Neuronal stem cell (in vitro differentiated cells): ENCODE data around the gene CXCL3.
A peak's percentile ranks its signal among the peaks of the same experiment; 100 is the strongest.
"Not testable (repeated sequence)": the region's sequence is repeated elsewhere in the genome, so short reads cannot be mapped to it uniquely, and the experiment has no call there.

ENCODE experiments used
- DNase-seq: peaks from one replicate; pipeline ENCODE4 v3.0.0-alpha.2; 2013; ENCODE audit warnings: low spot score
- H2AFZ ChIP-seq: one replicate; pipeline ENCODE4 v1.6.1; 2013; ENCODE audit warnings: mild to moderate bottlenecking, low read length, inconsistent platforms
- H2AK5ac ChIP-seq: 2 replicates; pipeline ENCODE4 v1.6.1; 2013; ENCODE audit warnings: low read depth, mild to moderate bottlenecking, inconsistent platforms, low read length, moderate library complexity, mixed read lengths
- H2BK120ac ChIP-seq: 2 replicates; pipeline ENCODE4 v1.6.1; 2013; ENCODE audit warnings: low read depth, mild to moderate bottlenecking, inconsistent platforms, low read length, moderate library complexity, mixed read lengths
- H2BK12ac ChIP-seq: one replicate; pipeline ENCODE4 v1.6.1; 2013; ENCODE audit warnings: low read length, inconsistent platforms
- H2BK15ac ChIP-seq: 2 replicates; pipeline ENCODE4 v1.6.1; 2013; ENCODE audit warnings: mild to moderate bottlenecking, low read length, inconsistent platforms, mixed read lengths
- H2BK5ac ChIP-seq: one replicate; pipeline ENCODE4 v1.6.1; 2013; ENCODE audit warnings: inconsistent platforms, mild to moderate bottlenecking, low read length, moderate library complexity
- H3K14ac ChIP-seq: one replicate; pipeline ENCODE4 v1.6.1; 2013; ENCODE audit warnings: low read length, inconsistent platforms
- H3K18ac ChIP-seq: 2 replicates; pipeline ENCODE4 v1.6.1; 2013; ENCODE audit warnings: low read length, inconsistent platforms
- H3K23ac ChIP-seq: 2 replicates; pipeline ENCODE4 v1.6.1; 2013; ENCODE audit warnings: low read depth, mild to moderate bottlenecking, mixed read lengths, low read length, inconsistent platforms; ENCODE audit not compliant: poor library complexity
- H3K27ac ChIP-seq: replicated peaks from 3 replicates; pipeline ENCODE4 v1.5.1; 2013; ENCODE audit warnings: low read length, inconsistent platforms
- H3K27me3 ChIP-seq, 3 experiments: 2 replicates each; pipeline ENCODE4 v1.6.1; 2013; ENCODE audit warnings: low read length in 3 of 3, mild to moderate bottlenecking in 2 of 3, inconsistent platforms in 1 of 3, low read depth in 1 of 3, mixed read lengths in 1 of 3, moderate library complexity in 1 of 3; ENCODE audit not compliant: control insufficient read depth in 3 of 3, insufficient read depth in 3 of 3
- H3K36me3 ChIP-seq, 2 donors: replicated peaks in 1 of 2; 2 replicates each; pipeline ENCODE4 v1.6.1; 2013; ENCODE audit warnings: low read length in 2 of 2; ENCODE audit not compliant: control insufficient read depth in 2 of 2, insufficient read depth in 2 of 2
- H3K4ac ChIP-seq: 2 replicates; pipeline ENCODE4 v1.6.1; 2013; ENCODE audit warnings: inconsistent platforms, mild to moderate bottlenecking, low read length, moderate library complexity
- H3K4me1 ChIP-seq, 2 donors: 1 replicate in 1 of 2; 2 replicates in 1 of 2; pipeline ENCODE4 v1.6.1; 2013; ENCODE audit warnings: low read length in 2 of 2, low read depth in 1 of 2; ENCODE audit not compliant: control insufficient read depth in 2 of 2, insufficient read depth in 1 of 2
- H3K4me2 ChIP-seq: one replicate; pipeline ENCODE4 v1.6.1; 2013; ENCODE audit warnings: mild to moderate bottlenecking, low read length, inconsistent platforms; ENCODE audit not compliant: insufficient read depth, poor library complexity, severe bottlenecking
- H3K4me3 ChIP-seq, 2 donors: 2 replicates each; pipeline ENCODE4 v1.5.1; 2013; ENCODE audit warnings: low read length in 2 of 2, mild to moderate bottlenecking in 2 of 2, inconsistent platforms in 1 of 2, moderate library complexity in 1 of 2
- H3K79me1 ChIP-seq: one replicate; pipeline ENCODE4 v1.6.1; 2013; ENCODE audit warnings: low read depth, mild to moderate bottlenecking, inconsistent platforms, low read length, moderate library complexity
- H3K9ac ChIP-seq: one replicate; pipeline ENCODE4 v1.6.1; 2013; ENCODE audit warnings: mild to moderate bottlenecking, low read depth, low read length, inconsistent platforms; ENCODE audit not compliant: poor library complexity
- H3K9me3 ChIP-seq, 2 donors: replicated peaks in 1 of 2; 2 replicates each; pipeline versions ENCODE3 to v1.6.1; 2013; ENCODE audit warnings: low read length in 2 of 2, mild to moderate bottlenecking in 2 of 2, inconsistent platforms in 1 of 2, low read depth in 1 of 2, mixed read lengths in 1 of 2, moderate library complexity in 1 of 2; ENCODE audit not compliant: control insufficient read depth in 2 of 2, insufficient read depth in 1 of 2
- H4K8ac ChIP-seq: one replicate; pipeline ENCODE4 v1.6.1; 2013; ENCODE audit warnings: low read depth, mild to moderate bottlenecking, inconsistent platforms, low read length, moderate library complexity
- H4K91ac ChIP-seq: one replicate; pipeline ENCODE4 v1.6.1; 2013; ENCODE audit warnings: low read length, low read depth, mild to moderate bottlenecking, inconsistent platforms; ENCODE audit not compliant: poor library complexity
- WGBS, 2 donors: extraction: QIAGEN DNeasy Blood & Tissue Kit; methylation state at CpG; one replicate each; pipeline ENCODE4 v1.1.7; 2013; ENCODE audit warnings: missing lambda C conversion rate in 2 of 2, mixed read lengths in 1 of 2; ENCODE audit not compliant: insufficient read length in 2 of 2, insufficient replicate concordance in 1 of 2; ENCODE audit errors: extremely low coverage in 2 of 2; 5-methylcytosine and 5-hydroxymethylcytosine counted together

The CXCL3 gene

GRCh38 chr4:74083546-74083945 lies 45.1 kb upstream of the CXCL3 start:
- Histone ChIP-seq H4K91ac (no peak overlapping the region), H4K8ac (no peak overlapping the region), H2BK5ac (no peak overlapping the region), H3K9ac (no peak overlapping the region), H3K36me3 (no peaks in the 10 kb centered on the region), H2BK120ac (no peak overlapping the region), H3K18ac (no peak overlapping the region), H3K4ac (no peak overlapping the region), H3K9me3 (no peaks in the 10 kb centered on the region), H2BK12ac (no peak overlapping the region), H3K27ac (no peak overlapping the region), H3K79me1 (no peaks in the 10 kb centered on the region), H3K23ac (no peak overlapping the region), H2BK15ac (no peak overlapping the region), H3K14ac (no peak overlapping the region), H3K27me3 (no peaks in the 10 kb centered on the region), H2AK5ac (no peak overlapping the region), H3K4me3 (no peak overlapping the region), H2AFZ (no peak overlapping the region), H3K4me2 (no peak overlapping the region), H3K4me1 (peaks cover 0 to 2% of the 10 kb centered on the region in 2 donors)
- no peak for DNase-seq
- WGBS, 2 donors, result no CpG with 5 or more reads among the region's 2 CpGs

GRCh38 chr4:74081035-74081434 lies 42.5 kb upstream of the CXCL3 start:
- H4K8ac ChIP-seq, result no peak overlapping the region
- H3K9me3 ChIP-seq, result no peaks in the 10 kb centered on the region
- H3K79me1 ChIP-seq, result no peaks in the 10 kb centered on the region
- no peaks in the 10 kb centered on the region for H3K4me1 ChIP-seq
- no peak overlapping the region for H3K4me3 ChIP-seq
- no peak overlapping the region for H3K9ac ChIP-seq
- H3K23ac ChIP-seq, result no peak overlapping the region
- no peak overlapping the region for H2AFZ ChIP-seq
- no peaks in the 10 kb centered on the region for H3K36me3 ChIP-seq
- H3K4me2 ChIP-seq, result no peak overlapping the region
- no peak overlapping the region for H2BK12ac ChIP-seq
- no peak overlapping the region for H4K91ac ChIP-seq
- WGBS, 2 donors, result no CpG with 5 or more reads among the region's 3 CpGs
- H3K4ac ChIP-seq, result no peak overlapping the region
- no peak overlapping the region for H2BK120ac ChIP-seq
- no peak for DNase-seq
- H3K27ac ChIP-seq, result no peak overlapping the region
- H2BK15ac ChIP-seq, result no peak overlapping the region
- H3K27me3 ChIP-seq, result no peaks in the 10 kb centered on the region
- H2BK5ac ChIP-seq, result no peak overlapping the region
- H3K14ac ChIP-seq, result no peak overlapping the region
- no peak overlapping the region for H2AK5ac ChIP-seq
- no peak overlapping the region for H3K18ac ChIP-seq

GRCh38 chr4:74080351-74080750 lies 41.9 kb upstream of the CXCL3 start:
- H3K27ac ChIP-seq, DNase-seq, H4K91ac ChIP-seq, H2BK12ac ChIP-seq, H3K4ac ChIP-seq, H3K9me3 ChIP-seq, H2AFZ ChIP-seq, H2AK5ac ChIP-seq, H3K79me1 ChIP-seq, H2BK15ac ChIP-seq, H3K9ac ChIP-seq, H3K23ac ChIP-seq, H3K18ac ChIP-seq, H4K8ac ChIP-seq, H3K27me3 ChIP-seq, H3K4me2 ChIP-seq, H3K14ac ChIP-seq, H3K36me3 ChIP-seq, H3K4me3 ChIP-seq, H3K4me1 ChIP-seq, H2BK5ac ChIP-seq, H2BK120ac ChIP-seq: not testable (repeated sequence)
- no CpG with 5 or more reads among the region's 2 CpGs for WGBS, 2 donors

GRCh38 chr4:74079024-74079423 lies 40.5 kb upstream of the CXCL3 start:
- not testable (repeated sequence) for H3K4me1 ChIP-seq, H3K4me3 ChIP-seq, H3K4ac ChIP-seq, H3K27me3 ChIP-seq, DNase-seq, H2BK5ac ChIP-seq, H2BK120ac ChIP-seq, H3K9ac ChIP-seq, H4K91ac ChIP-seq, H3K9me3 ChIP-seq, H3K79me1 ChIP-seq, H2BK15ac ChIP-seq, H3K27ac ChIP-seq, H3K14ac ChIP-seq, H2AK5ac ChIP-seq, H3K4me2 ChIP-seq, H3K36me3 ChIP-seq, H3K23ac ChIP-seq, H3K18ac ChIP-seq, H2BK12ac ChIP-seq, H2AFZ ChIP-seq
- WGBS, 2 donors, result no CpG with 5 or more reads among the region's 2 CpGs
- H4K8ac ChIP-seq, result peak overlapping the region; percentile 82
